Measurements from ENCODE around the gene COL6A2.

DNA sequence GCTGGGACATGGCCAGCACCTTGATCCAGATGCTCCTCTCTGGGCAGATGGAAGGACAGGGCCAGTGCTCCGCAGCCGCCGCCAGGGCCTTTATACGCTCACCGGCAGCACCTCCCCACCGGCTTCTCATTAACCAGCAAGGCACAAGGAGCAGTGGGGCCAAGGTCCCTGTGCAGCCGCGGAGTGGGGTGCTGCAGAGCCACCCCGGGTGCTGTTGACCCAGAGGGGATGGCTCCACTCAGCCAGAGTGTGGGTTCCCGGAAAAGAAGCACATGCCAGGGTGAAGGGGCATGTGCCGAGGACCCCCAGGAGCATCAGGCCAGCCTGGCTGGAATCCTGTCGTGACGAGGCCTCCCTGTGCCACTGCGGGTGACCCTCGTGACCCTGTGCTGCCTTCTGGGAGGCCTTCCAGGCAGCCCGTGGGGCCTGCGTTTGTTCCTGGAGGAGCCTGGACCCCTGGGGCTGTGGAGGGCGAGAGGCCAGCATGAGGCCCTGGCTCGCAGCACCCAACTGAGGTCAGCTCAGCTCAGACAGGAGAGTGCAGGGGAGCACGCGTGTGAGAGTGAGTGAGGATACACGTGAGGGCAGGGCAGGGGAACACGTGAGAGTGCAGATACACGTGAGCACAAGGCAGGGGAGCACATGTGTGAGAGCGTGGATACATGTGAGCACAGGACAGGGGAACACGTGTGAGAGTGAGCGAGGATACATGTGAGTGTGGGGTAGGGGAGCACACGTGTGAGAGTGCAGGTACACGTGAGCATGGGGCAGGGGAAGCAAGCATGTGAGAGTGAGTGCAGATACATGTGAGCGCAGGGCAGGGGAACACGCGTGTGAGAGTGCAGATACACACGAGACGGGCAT, 57.8 kb downstream of the COL6A2 start, which contains the start of gene FTCD:
- TF ChIP-seq EZH2phosphoT487 (IDR thresholded peaks at IDR 0.05; ENCODE audit: insufficient read depth, low read depth) (no peak), EZH2 (IDR thresholded peaks at IDR 0.05; ENCODE audit: insufficient read depth, poor library complexity, severe bottlenecking) (no peak)

All from GM23248 (cell line).